Left lung (tissue), 10 donors: ENCODE measurements around the gene SERP2. TPM values are rescaled to one million over a fixed set of nuclear protein-coding genes. Genes with fewer than 3 reads are reported as not detected.

Source experiments
- ATAC-seq: fragments of 200-7000 bp; cut with Tn5 transposase; one replicate; pipeline ENCODE4 v1.9.1; 2020; ENCODE audit warnings: moderate library complexity
- DNase-seq, 4 donors: peaks; one replicate each; pipeline ENCODE4 v3.0.0-alpha.2; 2013 to 2020
- H3K27ac ChIP-seq, 2 donors: fragments of 200-600 bp; sonication (generic) in 1 of 2; one replicate each; pipeline versions ENCODE4 v1.5.0 to v1.8.0; 2020 to 2021
- H3K27me3 ChIP-seq, 2 donors: fragments of 200-600 bp; sonication (generic) in 1 of 2; one replicate each; pipeline versions ENCODE4 v1.5.0 to v1.8.0; 2020 to 2021
- H3K36me3 ChIP-seq, 2 donors: fragments of 200-600 bp; sonication (generic) in 1 of 2; one replicate each; pipeline versions ENCODE4 v1.5.0 to v1.8.0; 2020 to 2021
- H3K4me1 ChIP-seq, 2 donors: fragments of 200-600 bp; one replicate each; pipeline ENCODE4 v1.8.0; 2021
- H3K4me3 ChIP-seq, 2 donors: fragments of 200-600 bp; sonication (generic) in 1 of 2; one replicate each; pipeline versions ENCODE4 v1.5.0 to v1.8.0; 2020 to 2021; ENCODE audit warnings: mild to moderate bottlenecking in 1 of 2
- H3K9me3 ChIP-seq, 2 donors: fragments of 200-600 bp; sonication (generic) in 1 of 2; one replicate each; pipeline versions ENCODE4 v1.5.0 to v1.8.0; 2020 to 2021
- CTCF ChIP-seq, 2 donors: fragments of 200-600 bp; sonication (generic) in 1 of 2; IDR thresholded peaks; one replicate each; pipeline versions ENCODE4 v1.5.0 to v1.8.0; 2021; ENCODE audit warnings: antibody characterized with exemption in 2 of 2
- intact Hi-C, 2 donors: fragments of 100-400 bp; cut with DNase I; formaldehyde crosslinking; loops; one replicate each; pipeline versions ENCODE4 v1.11.2 to v1.14.2; 2022
- polyA plus RNA-seq, 6 donors: library from polyadenylated mRNA; unstranded; fragments of 120-200 nt; gene quantifications; one replicate each; pipeline ENCODE4 v1.2.1, GENCODE V29; 2013; ENCODE audit not compliant: insufficient read length in 6 of 6
- total RNA-seq, 2 donors: library from RNA; stranded (reverse); fragmentation: NEBNext Ultra II Directional; extraction: Animal tissue kit (Norgen Biotek cat#: 25700); gene quantifications; one replicate each; pipeline ENCODE4 v1.2.1, GENCODE V29; 2021
- donor health status: DM: no; HTN: yes; CAD: no.
- donor health status: DM: no; HTN: no; CAD: no.

Gene SERP2
- total and polyA plus RNA-seq, 8 donors = 1.9 to 9.8 (median 9.1) TPM

- H3K4me3 ChIP-seq = no peak overlapping the region
- no peaks in the 10 kb centered on the region for H3K9me3 ChIP-seq
- no peaks in the 10 kb centered on the region for H3K36me3 ChIP-seq
- peak; percentile 89 for ATAC-seq
- H3K4me1 ChIP-seq = peaks cover 0 to 13% of the 10 kb centered on the region in 2 donors
- intact Hi-C loops = no loop called here
- no peaks in the 10 kb centered on the region for H3K27me3 ChIP-seq
- H3K27ac ChIP-seq = no peak overlapping the region
- DNase-seq = no peak
- no peak for TF ChIP-seq CTCF (IDR thresholded peaks at IDR 0.05)
Observed at GRCh38 chr13:44402899-44403445, 29.3 kb downstream of the SERP2 start.

GRCh38 chr13:44403461-44404056 is 29.9 kb downstream of the SERP2 start:
- no peaks in the 10 kb centered on the region for H3K36me3 ChIP-seq
- intact Hi-C loops = no loop called here
- ATAC-seq = peak; percentile 49
- H3K27me3 ChIP-seq = no peaks in the 10 kb centered on the region
- no peak for TF ChIP-seq CTCF (IDR thresholded peaks at IDR 0.05)
- H3K4me1 ChIP-seq = peaks cover 0 to 13% of the 10 kb centered on the region in 2 donors
- peak in 1 of 4 donors; percentile 49 for DNase-seq
- no peak overlapping the region for H3K27ac ChIP-seq
- no peaks in the 10 kb centered on the region for H3K9me3 ChIP-seq
- no peak overlapping the region for H3K4me3 ChIP-seq

GRCh38 chr13:44404261-44405132 is 30.9 kb downstream of the SERP2 start:
- Histone ChIP-seq H3K4me3 (no peak overlapping the region), H3K9me3 (no peaks in the 10 kb centered on the region), H3K27ac (no peak overlapping the region), H3K4me1 (peaks cover 0 to 13% of the 10 kb centered on the region in 2 donors), H3K36me3 (no peaks in the 10 kb centered on the region), H3K27me3 (no peaks in the 10 kb centered on the region)
- DNase-seq (no peak), ATAC-seq (no peak)
- intact Hi-C loops = no loop called here
- TF ChIP-seq CTCF (IDR thresholded peaks at IDR 0.05) = no peak

GRCh38 chr13:44406617-44407016 is 33.0 kb downstream of the SERP2 start:
- TF ChIP-seq CTCF (IDR thresholded peaks at IDR 0.05) = no peak
- intact Hi-C loops = no loop called here
- no peaks in the 10 kb centered on the region for H3K9me3 ChIP-seq
- ATAC-seq = no peak
- peak overlapping the region in 1 of 2 donors; percentile 13 for H3K27ac ChIP-seq
- no peak overlapping the region for H3K4me3 ChIP-seq
- DNase-seq = no peak
- H3K4me1 ChIP-seq = peaks cover 0 to 13% of the 10 kb centered on the region in 2 donors
- H3K27me3 ChIP-seq = no peaks in the 10 kb centered on the region
- H3K36me3 ChIP-seq = no peaks in the 10 kb centered on the region

GRCh38 chr13:44407379-44407778 is 33.8 kb downstream of the SERP2 start:
- ATAC-seq (no peak), DNase-seq (no peak)
- H3K9me3 ChIP-seq = no peaks in the 10 kb centered on the region
- H3K4me1 ChIP-seq = peaks cover 0 to 19% of the 10 kb centered on the region in 2 donors
- TF ChIP-seq CTCF (IDR thresholded peaks at IDR 0.05) = no peak
- H3K36me3 ChIP-seq = no peaks in the 10 kb centered on the region
- no peak overlapping the region for H3K27ac ChIP-seq
- intact Hi-C loops = no loop called here
- no peak overlapping the region for H3K4me3 ChIP-seq
- no peaks in the 10 kb centered on the region for H3K27me3 ChIP-seq
